Fibroblast of mammary gland (primary cell): ENCODE data around the gene TAS2R43.
"Not testable (repeated sequence)": the region's sequence is repeated elsewhere in the genome, so short reads cannot be mapped to it uniquely, and the experiment has no call there.

Experiments
- DNase-seq: peaks from one replicate; pipeline ENCODE4 v3.0.0-alpha.2; 2010; ENCODE audit warnings: low read depth
- H3K4me3 ChIP-seq: 2 replicates; pipeline ENCODE4 v1.5.1; 2011; ENCODE audit warnings: low read depth, mild to moderate bottlenecking, low read length, moderate library complexity; ENCODE audit not compliant: control insufficient read depth
- TF ChIP-seq, protein P1 (sequence below): conservative IDR thresholded peaks from 2 replicates; pipeline ENCODE4 v1.5.1; 2011; ENCODE audit warnings: low read depth, low read length, inconsistent platforms; ENCODE audit not compliant: control insufficient read depth, insufficient read depth

The TAS2R43 gene

DNA sequence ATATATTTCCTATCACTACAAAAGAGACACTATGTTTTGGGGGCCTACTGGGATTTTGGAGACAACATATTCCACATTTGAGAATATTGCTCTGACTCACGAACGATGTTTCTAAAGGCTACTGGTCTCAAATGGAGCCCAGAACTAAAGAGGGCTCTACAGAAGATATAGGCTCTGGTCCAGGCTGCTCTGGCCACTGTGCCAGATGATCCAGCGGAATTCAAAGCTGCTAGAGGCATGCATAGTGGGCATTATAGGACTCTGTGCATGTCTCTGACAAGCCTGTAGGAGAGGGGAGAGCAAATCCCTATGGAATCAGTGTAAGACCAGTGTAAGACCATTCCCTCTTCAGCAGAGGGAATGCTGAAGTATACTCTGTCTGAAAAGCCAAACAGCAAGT, 38.3 kb upstream of the TAS2R43 start:
- H3K4me3 ChIP-seq = no peak overlapping the region
- DNase-seq = no peak
- TF ChIP-seq, protein P1, sequence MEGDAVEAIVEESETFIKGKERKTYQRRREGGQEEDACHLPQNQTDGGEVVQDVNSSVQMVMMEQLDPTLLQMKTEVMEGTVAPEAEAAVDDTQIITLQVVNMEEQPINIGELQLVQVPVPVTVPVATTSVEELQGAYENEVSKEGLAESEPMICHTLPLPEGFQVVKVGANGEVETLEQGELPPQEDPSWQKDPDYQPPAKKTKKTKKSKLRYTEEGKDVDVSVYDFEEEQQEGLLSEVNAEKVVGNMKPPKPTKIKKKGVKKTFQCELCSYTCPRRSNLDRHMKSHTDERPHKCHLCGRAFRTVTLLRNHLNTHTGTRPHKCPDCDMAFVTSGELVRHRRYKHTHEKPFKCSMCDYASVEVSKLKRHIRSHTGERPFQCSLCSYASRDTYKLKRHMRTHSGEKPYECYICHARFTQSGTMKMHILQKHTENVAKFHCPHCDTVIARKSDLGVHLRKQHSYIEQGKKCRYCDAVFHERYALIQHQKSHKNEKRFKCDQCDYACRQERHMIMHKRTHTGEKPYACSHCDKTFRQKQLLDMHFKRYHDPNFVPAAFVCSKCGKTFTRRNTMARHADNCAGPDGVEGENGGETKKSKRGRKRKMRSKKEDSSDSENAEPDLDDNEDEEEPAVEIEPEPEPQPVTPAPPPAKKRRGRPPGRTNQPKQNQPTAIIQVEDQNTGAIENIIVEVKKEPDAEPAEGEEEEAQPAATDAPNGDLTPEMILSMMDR = no peak

GRCh38 chr12:11114130-11114529, 22.0 kb upstream of the TAS2R43 start:
- not testable (repeated sequence) for H3K4me3 ChIP-seq, DNase-seq

- not testable (repeated sequence) for H3K4me3 ChIP-seq, DNase-seq
Observed at GRCh38 chr12:11111213-11111612, 19.1 kb upstream of the TAS2R43 start.

- no peak overlapping the region for H3K4me3 ChIP-seq
Observed at GRCh38 chr12:11108862-11109261, 16.7 kb upstream of the TAS2R43 start.

GRCh38 chr12:11107719-11108118, 15.6 kb upstream of the TAS2R43 start:
- TF ChIP-seq, protein P1 = no peak
- no peak for DNase-seq
- H3K4me3 ChIP-seq = no peak overlapping the region

More at GRCh38 chr12:11108862-11109261, 16.7 kb upstream of the TAS2R43 start:
- no peak for DNase-seq
- TF ChIP-seq, protein P1 = no peak

- H3K4me3 ChIP-seq = no peak overlapping the region
- DNase-seq = no peak
- TF ChIP-seq, protein P1 = no peak
Observed at GRCh38 chr12:11106288-11106687, 14.2 kb upstream of the TAS2R43 start.

- TF ChIP-seq, protein P1 = no peak
- H3K4me3 ChIP-seq = no peak overlapping the region
- DNase-seq = no peak
Observed at GRCh38 chr12:11105546-11105945, 13.4 kb upstream of the TAS2R43 start.

DNA sequence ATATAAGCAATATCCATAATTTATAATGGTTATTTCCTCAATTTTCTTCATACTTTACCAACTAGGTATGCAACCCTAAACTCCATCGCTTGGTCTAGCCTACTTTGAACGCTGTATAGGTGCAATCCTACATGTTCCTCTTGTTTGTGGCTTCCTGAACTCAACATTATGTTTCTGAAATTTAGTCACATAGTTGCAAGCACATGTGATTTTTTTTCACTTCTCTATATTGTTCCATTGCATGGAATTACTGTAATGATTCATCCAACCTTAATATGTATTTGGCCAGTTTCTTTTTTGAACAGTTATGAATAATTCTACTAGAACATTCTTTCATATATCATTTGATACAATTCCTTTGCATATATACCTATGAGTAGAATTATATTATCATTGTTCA, 2.8 kb upstream of the TAS2R43 start:
- not testable (repeated sequence) for DNase-seq, H3K4me3 ChIP-seq
